DND-41 (cell line): ENCODE results near the gene ARHGDIA.
A peak's percentile ranks its signal among the peaks of the same experiment; 100 is the strongest.

Experiments used
- ATAC-seq: fragments of 200-7000 bp; cut with Tn5 transposase; 3 replicates; pipeline ENCODE4 v1.9.1; 2021; ENCODE audit warnings: low read depth; ENCODE audit not compliant: insufficient read depth
- DNase-seq: peaks from one replicate; pipeline ENCODE4 v3.0.0-alpha.2; 2020
- H2AFZ ChIP-seq: 2 replicates; pipeline ENCODE4 v1.6.0; 2012; ENCODE audit warnings: low read depth, low read length
- H3K27ac ChIP-seq: 2 replicates; pipeline ENCODE4 v1.5.1; 2012; ENCODE audit warnings: low read length, inconsistent platforms
- H3K27me3 ChIP-seq: fragments of 200-600 bp; sonication (generic); 2 replicates; pipeline ENCODE4 v1.6.0; 2012; ENCODE audit warnings: low read length, mild to moderate bottlenecking, inconsistent platforms; ENCODE audit not compliant: insufficient read depth, poor library complexity
- H3K36me3 ChIP-seq: 2 replicates; pipeline ENCODE4 v1.5.1; 2012; ENCODE audit warnings: low read length, inconsistent platforms; ENCODE audit not compliant: insufficient read depth
- H3K4me1 ChIP-seq: 2 replicates; pipeline ENCODE4 v1.5.1; 2012; ENCODE audit warnings: mild to moderate bottlenecking, low read length; ENCODE audit not compliant: insufficient read depth
- H3K4me2 ChIP-seq: 2 replicates; pipeline ENCODE4 v1.6.0; 2012; ENCODE audit warnings: mild to moderate bottlenecking, moderate library complexity, low read length, inconsistent platforms; ENCODE audit not compliant: insufficient read depth
- H3K4me3 ChIP-seq, 2 experiments: fragments of 200-600 bp in 1 of 2; shearing (Covaris generic) in 1 of 2; 2 replicates each; pipeline ENCODE4 v1.5.1; 2012 to 2016; ENCODE audit warnings: inconsistent platforms in 2 of 2, low read length in 2 of 2, mild to moderate bottlenecking in 2 of 2, low read depth in 1 of 2, moderate library complexity in 1 of 2
- H3K79me2 ChIP-seq: 2 replicates; pipeline ENCODE4 v1.6.0; 2012; ENCODE audit warnings: low read length, inconsistent platforms; ENCODE audit not compliant: insufficient read depth
- H3K9ac ChIP-seq: 2 replicates; pipeline ENCODE4 v1.6.0; 2012; ENCODE audit warnings: low read depth, mild to moderate bottlenecking, inconsistent platforms, low read length, moderate library complexity
- H3K9me3 ChIP-seq: 2 replicates; pipeline ENCODE4 v1.5.1; 2012; ENCODE audit warnings: low read length, moderate library complexity, mild to moderate bottlenecking, inconsistent platforms; ENCODE audit not compliant: insufficient read depth, severe bottlenecking
- H4K20me1 ChIP-seq: 2 replicates; pipeline ENCODE4 v1.6.0; 2012; ENCODE audit warnings: low read length; ENCODE audit not compliant: insufficient read depth
- EZH2 ChIP-seq: IDR thresholded peaks from 3 replicates; pipeline ENCODE4 v1.6.1; 2012; ENCODE audit warnings: borderline replicate concordance, low read depth, mild to moderate bottlenecking, moderate library complexity, low read length, inconsistent platforms; ENCODE audit not compliant: severe bottlenecking
- TF ChIP-seq, protein P1 (sequence below): IDR thresholded peaks from 2 replicates; pipeline ENCODE4 v1.5.1; 2012; ENCODE audit warnings: borderline replicate concordance, low read length, moderate library complexity, mild to moderate bottlenecking; ENCODE audit not compliant: poor library complexity, severe bottlenecking; ENCODE audit errors: extremely low read depth

ARHGDIA gene

DNA sequence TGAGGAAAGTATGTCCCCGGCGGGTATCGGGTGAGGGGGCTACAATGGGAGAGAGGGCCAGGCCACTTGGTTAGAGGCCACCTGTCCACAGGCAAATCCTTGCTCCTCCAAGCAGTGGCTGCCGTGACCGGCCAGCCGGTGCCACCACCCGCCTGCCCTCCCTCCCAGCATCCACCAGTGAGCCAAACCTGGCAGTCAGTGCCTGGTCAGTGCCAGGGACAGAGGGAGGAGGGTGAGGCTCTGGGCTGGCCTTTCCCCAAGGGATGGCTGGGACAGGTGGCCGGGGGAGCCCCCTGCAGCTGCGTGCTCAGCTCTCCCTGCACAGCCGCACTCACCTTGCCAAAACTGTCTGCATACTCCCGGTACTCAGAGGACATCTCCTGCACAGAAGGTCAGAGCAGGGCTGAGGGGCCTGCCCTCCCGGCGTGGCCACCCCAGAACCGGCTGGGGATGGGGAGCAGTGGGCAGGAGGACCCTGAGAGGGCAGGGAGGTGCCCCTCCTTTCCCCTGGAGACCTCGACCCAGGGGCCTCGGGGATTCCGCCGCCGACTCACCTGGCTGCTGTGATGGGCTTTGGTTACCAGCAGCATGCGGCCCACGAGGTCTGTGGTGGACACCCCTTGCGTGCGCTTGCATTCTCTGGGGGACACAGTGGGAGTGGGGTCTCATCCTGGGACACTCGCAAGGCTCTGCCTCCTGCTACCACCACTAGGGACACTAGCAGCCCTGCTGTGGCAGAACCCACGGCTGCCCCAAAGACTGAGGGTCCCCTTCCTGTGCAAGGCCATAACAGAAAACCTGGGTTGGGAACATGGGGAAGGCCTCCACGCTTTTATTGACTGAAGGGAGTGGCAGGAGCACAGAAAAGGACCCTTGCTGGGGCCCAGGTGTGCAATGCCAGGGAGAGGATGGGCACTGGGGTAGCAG, 36.3 kb upstream of the ARHGDIA start:
- Histone ChIP-seq H4K20me1 (peaks cover 42% of the 10 kb centered on the region), H3K9ac (no peak overlapping the region), H2AFZ (no peak overlapping the region), H3K4me1 (peaks cover 25% of the 10 kb centered on the region), H3K27me3 (no peaks in the 10 kb centered on the region), H3K79me2 (peaks cover 21% of the 10 kb centered on the region), H3K4me2 (no peak overlapping the region), H3K9me3 (no peaks in the 10 kb centered on the region), H3K4me3 (no peak overlapping the region), H3K27ac (no peak overlapping the region; the same call in 1 of the 2 replicates), H3K36me3 (peaks cover 73% of the 10 kb centered on the region)
- ATAC-seq, result no peak
- TF ChIP-seq, protein P1, sequence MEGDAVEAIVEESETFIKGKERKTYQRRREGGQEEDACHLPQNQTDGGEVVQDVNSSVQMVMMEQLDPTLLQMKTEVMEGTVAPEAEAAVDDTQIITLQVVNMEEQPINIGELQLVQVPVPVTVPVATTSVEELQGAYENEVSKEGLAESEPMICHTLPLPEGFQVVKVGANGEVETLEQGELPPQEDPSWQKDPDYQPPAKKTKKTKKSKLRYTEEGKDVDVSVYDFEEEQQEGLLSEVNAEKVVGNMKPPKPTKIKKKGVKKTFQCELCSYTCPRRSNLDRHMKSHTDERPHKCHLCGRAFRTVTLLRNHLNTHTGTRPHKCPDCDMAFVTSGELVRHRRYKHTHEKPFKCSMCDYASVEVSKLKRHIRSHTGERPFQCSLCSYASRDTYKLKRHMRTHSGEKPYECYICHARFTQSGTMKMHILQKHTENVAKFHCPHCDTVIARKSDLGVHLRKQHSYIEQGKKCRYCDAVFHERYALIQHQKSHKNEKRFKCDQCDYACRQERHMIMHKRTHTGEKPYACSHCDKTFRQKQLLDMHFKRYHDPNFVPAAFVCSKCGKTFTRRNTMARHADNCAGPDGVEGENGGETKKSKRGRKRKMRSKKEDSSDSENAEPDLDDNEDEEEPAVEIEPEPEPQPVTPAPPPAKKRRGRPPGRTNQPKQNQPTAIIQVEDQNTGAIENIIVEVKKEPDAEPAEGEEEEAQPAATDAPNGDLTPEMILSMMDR, result no peak
- TF ChIP-seq EZH2, result no peak
- no peak for DNase-seq

DNA sequence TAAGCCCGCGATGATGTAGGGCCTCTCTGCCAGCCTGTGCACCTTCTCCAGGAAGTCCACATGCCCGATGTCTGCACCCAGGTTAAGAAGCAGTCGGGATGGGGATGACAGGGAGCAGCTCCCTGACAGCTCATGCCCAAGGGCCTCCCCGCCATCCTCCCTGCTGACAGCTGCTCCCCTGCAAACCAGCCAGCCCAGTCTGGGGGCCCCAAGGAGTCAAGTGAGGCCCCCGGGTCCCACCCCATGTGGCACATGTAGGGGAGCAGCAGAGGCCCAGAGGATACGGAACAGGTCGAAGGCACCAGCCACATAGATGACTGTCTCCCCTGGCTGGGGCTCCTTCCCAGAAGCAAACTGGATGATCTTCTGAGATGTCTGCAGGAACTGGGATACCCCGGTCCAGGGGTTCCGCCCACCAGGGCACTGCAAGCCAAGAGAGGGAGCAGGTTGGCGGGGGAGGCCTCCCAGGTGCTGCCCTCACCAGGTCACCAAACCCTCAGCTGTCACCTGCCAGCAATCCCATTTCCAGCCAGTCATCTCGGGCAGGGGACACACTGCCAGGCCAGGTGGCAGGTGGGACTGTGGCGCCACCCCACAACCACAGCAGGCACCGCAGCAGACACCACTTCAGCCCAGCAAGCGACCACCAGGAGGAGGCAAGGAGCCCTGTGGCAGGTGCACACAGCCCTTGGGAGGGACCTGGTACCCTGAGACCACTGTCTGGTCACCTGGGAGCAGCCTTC, 35.5 kb upstream of the ARHGDIA start:
- peaks cover 21% of the 10 kb centered on the region for H3K79me2 ChIP-seq
- H3K4me2 ChIP-seq, result no peak overlapping the region
- no peaks in the 10 kb centered on the region for H3K9me3 ChIP-seq
- H3K4me1 ChIP-seq, result peaks cover 21% of the 10 kb centered on the region
- H3K36me3 ChIP-seq, result peaks cover 64% of the 10 kb centered on the region
- H3K27me3 ChIP-seq, result no peaks in the 10 kb centered on the region
- no peak overlapping the region for H3K9ac ChIP-seq
- H3K4me3 ChIP-seq, result no peak overlapping the region
- ATAC-seq (no peak), DNase-seq (no peak)
- no peak for TF ChIP-seq EZH2
- TF ChIP-seq, protein P1, result peak; percentile 34
- no peak overlapping the region for H3K27ac ChIP-seq
- H4K20me1 ChIP-seq, result peaks cover 35% of the 10 kb centered on the region
- H2AFZ ChIP-seq, result no peak overlapping the region

DNA sequence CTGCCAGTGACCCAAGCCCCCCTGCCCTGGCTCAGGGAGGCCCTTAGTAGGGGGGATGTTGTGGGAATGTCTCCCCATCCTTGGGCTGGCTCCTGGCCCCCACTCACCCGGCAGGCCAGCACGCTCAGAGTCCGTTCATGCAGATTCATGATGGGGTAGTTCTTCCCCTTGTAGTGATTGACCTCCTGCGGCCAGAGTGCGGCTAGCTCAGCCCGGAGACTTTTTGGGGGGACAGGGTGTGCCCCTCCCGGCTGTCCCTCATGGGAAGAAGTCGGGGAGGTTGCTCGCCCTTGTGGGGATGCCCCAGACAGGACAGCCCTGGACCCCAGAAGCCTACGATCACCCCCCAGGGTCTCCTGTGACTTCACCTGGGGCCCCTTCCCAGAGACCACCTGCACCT, 34.9 kb upstream of the ARHGDIA start:
- Histone ChIP-seq H2AFZ (no peak overlapping the region), H3K36me3 (peaks cover 68% of the 10 kb centered on the region), H3K9ac (no peak overlapping the region), H3K79me2 (peaks cover 21% of the 10 kb centered on the region), H3K9me3 (no peaks in the 10 kb centered on the region), H3K27me3 (no peaks in the 10 kb centered on the region), H3K4me2 (no peak overlapping the region), H3K4me1 (peaks cover 19% of the 10 kb centered on the region), H3K27ac (no peak overlapping the region), H3K4me3 (no peak overlapping the region), H4K20me1 (peaks cover 34% of the 10 kb centered on the region)
- ATAC-seq (no peak), DNase-seq (no peak)
- TF ChIP-seq, protein P1, result no peak
- TF ChIP-seq EZH2, result no peak
